ENCODE measurements around the gene TNRC6C. TPM values are rescaled to one million over a fixed set of nuclear protein-coding genes. Genes with fewer than 3 reads are reported as not detected.

Gene TNRC6C
- total and polyA plus RNA-seq, 9 of the 15 experiments (the other 6 are each of a cell fraction or from before 2014, with no cell fraction given) = 0.20 to 4.9 (median 2.3) TPM

DNA sequence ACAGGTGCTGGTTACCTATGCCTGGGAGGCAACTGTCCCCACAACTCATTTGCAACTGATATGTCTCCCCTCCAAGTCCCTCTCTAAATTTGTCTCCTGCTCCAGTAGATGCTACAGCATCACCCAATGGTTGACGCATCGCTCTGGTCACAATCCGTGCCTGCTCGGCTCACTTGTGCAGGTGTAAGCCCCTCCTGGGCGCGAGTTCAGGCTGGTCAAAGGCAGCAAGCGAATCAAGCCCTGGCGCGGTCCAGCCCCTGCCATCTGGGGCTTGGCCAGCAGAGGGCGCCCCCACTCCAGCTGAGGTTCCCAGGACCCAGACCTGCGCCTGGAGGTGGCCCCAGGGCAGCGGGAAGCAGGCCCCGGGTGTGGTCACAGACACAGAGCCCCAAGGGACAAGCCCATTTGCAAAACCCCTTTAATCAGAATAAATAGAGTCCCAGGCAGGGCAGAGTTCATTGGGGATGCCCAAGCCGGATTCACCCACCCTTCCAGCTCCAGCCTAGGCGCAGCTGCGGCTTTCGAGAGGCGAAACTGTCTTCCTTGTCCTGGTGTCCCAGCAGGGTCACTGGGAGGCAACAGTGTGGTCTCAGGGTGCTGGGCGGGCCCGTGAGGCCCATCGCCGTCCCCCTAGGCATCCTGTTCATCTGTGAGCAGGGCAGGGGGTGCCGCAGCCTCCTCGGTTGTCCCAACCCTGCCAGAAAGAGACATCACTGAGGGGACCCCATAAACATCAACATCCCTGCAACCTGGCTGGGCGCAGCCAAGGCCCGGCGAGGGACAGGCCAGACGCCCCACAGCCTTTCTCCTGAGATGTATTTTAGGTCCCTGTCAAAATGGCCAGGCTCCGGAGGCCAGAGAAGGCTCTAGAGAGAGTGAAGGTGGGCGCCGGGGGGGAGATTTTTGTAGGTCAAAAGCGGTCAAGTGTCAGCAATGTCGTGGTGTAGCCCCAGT, 154.3 kb downstream of the TNRC6C start (continued):
- no peak for TF ChIP-seq NCOA6 (IDR thresholded peaks at IDR 0.05)
- no peak for TF ChIP-seq ARID1B (IDR thresholded peaks at IDR 0.05)
- peak; percentile 10; the same call in 1 of the 2 replicates for TF ChIP-seq NFIC (IDR thresholded peaks at IDR 0.05)
- no peak; the same call in none of the 2 replicates for TF ChIP-seq BHLHE40 (IDR thresholded peaks at IDR 0.05; ENCODE audit: low read length)
- TF ChIP-seq LEF1 (IDR thresholded peaks at IDR 0.05) = no peak
- TF ChIP-seq, protein P1, sequence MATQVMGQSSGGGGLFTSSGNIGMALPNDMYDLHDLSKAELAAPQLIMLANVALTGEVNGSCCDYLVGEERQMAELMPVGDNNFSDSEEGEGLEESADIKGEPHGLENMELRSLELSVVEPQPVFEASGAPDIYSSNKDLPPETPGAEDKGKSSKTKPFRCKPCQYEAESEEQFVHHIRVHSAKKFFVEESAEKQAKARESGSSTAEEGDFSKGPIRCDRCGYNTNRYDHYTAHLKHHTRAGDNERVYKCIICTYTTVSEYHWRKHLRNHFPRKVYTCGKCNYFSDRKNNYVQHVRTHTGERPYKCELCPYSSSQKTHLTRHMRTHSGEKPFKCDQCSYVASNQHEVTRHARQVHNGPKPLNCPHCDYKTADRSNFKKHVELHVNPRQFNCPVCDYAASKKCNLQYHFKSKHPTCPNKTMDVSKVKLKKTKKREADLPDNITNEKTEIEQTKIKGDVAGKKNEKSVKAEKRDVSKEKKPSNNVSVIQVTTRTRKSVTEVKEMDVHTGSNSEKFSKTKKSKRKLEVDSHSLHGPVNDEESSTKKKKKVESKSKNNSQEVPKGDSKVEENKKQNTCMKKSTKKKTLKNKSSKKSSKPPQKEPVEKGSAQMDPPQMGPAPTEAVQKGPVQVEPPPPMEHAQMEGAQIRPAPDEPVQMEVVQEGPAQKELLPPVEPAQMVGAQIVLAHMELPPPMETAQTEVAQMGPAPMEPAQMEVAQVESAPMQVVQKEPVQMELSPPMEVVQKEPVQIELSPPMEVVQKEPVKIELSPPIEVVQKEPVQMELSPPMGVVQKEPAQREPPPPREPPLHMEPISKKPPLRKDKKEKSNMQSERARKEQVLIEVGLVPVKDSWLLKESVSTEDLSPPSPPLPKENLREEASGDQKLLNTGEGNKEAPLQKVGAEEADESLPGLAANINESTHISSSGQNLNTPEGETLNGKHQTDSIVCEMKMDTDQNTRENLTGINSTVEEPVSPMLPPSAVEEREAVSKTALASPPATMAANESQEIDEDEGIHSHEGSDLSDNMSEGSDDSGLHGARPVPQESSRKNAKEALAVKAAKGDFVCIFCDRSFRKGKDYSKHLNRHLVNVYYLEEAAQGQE (IDR thresholded peaks at IDR 0.05; ENCODE audit: borderline replicate concordance) = peak; percentile 87
- TF ChIP-seq, protein P1 (CRISPR knock-in tag; IDR thresholded peaks at IDR 0.05; ENCODE audit: low read depth) = no peak; the same call in 1 of the 2 replicates
- no peak for TF ChIP-seq CEBPG (CRISPR knock-in tag; IDR thresholded peaks at IDR 0.05)
- no peak for TF ChIP-seq CEBPG (tag; conservative IDR thresholded peaks at IDR 0.05 in 1 of 2, IDR thresholded peaks at IDR 0.05 in 1 of 2)
- no peak for TF ChIP-seq MCM2 (IDR thresholded peaks at IDR 0.05; ENCODE audit: low read depth)
- TF ChIP-seq TRIM25 (IDR thresholded peaks at IDR 0.05; ENCODE audit: borderline replicate concordance) = no peak
- no peak for TF ChIP-seq ETS2 (tag; IDR thresholded peaks at IDR 0.05; ENCODE audit: borderline replicate concordance, poor library complexity, severe bottlenecking)
- TF ChIP-seq PHTF2 (CRISPR knock-in tag; IDR thresholded peaks at IDR 0.05) = no peak
- no peak for TF ChIP-seq ZNF444 (CRISPR knock-in tag; IDR thresholded peaks at IDR 0.05)
- no peak for TF ChIP-seq MAFG (tag; conservative IDR thresholded peaks at IDR 0.05)
